ENCODE data around the gene RAP2A.

RAP2A gene

GRCh38 chr13:97471711-97472110 lies 37.7 kb downstream of the RAP2A start:
- H3K4me3 ChIP-seq (replicated peaks; ENCODE audit: insufficient read depth, low read length), result no peak overlapping the region
- no peak for TF ChIP-seq REST (IDR thresholded peaks at IDR 0.05; ENCODE audit: insufficient replicate concordance, low read depth)
- no peak for TF ChIP-seq CTCF (IDR thresholded peaks at IDR 0.05; ENCODE audit: insufficient read depth, low read length)
- no peak for TF ChIP-seq SPI1 (IDR thresholded peaks at IDR 0.05; ENCODE audit: borderline replicate concordance, low read depth)
- TF ChIP-seq GABPA (IDR thresholded peaks at IDR 0.05; ENCODE audit: low read depth), result no peak
- TF ChIP-seq POLR2AphosphoS5 (IDR thresholded peaks at IDR 0.05; ENCODE audit: low read depth), result no peak
- no peaks in the 10 kb centered on the region for H3K27me3 ChIP-seq (ENCODE audit: insufficient read depth, poor library complexity, severe bottlenecking)
- no peak overlapping the region for H3K27ac ChIP-seq (replicated peaks)
- no peak for DNase-seq (ENCODE audit: low read depth in 1 of 2, low spot score in 1 of 2)

DNA sequence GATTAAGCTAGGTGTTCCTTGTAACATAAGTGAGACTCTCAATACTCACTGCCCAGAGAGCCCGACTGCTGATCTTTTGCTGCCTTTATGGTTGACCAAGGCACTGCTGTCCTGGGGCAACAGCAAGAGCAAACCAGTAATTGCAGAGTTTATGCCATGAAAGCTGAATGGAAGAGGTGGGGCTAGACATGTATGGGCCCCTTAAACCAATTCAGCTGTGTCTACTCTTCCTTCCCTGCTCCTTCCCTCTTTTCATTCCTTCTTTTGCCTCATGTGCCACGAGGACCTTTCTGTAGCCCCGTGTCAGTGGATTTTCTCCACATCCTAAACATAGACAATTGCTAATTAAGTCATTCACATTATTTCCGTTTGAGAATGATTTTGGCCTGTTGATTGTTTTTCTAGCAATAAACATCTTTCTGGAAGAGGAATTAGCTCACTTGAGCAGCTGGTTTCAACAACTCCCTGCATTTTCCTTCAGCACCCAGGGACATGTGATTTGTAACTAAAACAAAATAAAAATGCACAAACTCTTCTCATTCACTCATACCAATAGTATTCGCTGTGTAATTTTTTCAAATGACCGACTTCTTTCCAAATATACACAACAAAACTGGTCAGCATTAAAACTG lies 40.5 kb downstream of the RAP2A start:
- no peak for DNase-seq (ENCODE audit: low read depth in 1 of 2, low spot score in 1 of 2)
- Histone ChIP-seq H3K27me3 (ENCODE audit: insufficient read depth, poor library complexity, severe bottlenecking) (no peaks in the 10 kb centered on the region), H3K4me3 (replicated peaks; ENCODE audit: insufficient read depth, low read length) (no peak overlapping the region), H3K27ac (replicated peaks) (no peak overlapping the region)
- TF ChIP-seq REST (IDR thresholded peaks at IDR 0.05; ENCODE audit: insufficient replicate concordance, low read depth), result no peak
- no peak for TF ChIP-seq SPI1 (IDR thresholded peaks at IDR 0.05; ENCODE audit: borderline replicate concordance, low read depth)
- TF ChIP-seq CTCF (IDR thresholded peaks at IDR 0.05; ENCODE audit: insufficient read depth, low read length), result no peak
- TF ChIP-seq GABPA (IDR thresholded peaks at IDR 0.05; ENCODE audit: low read depth), result no peak
- TF ChIP-seq POLR2AphosphoS5 (IDR thresholded peaks at IDR 0.05; ENCODE audit: low read depth), result no peak

- no peak overlapping the region for H3K4me3 ChIP-seq (replicated peaks; ENCODE audit: insufficient read depth, low read length)
- TF ChIP-seq POLR2AphosphoS5 (IDR thresholded peaks at IDR 0.05; ENCODE audit: low read depth) (no peak), SPI1 (IDR thresholded peaks at IDR 0.05; ENCODE audit: borderline replicate concordance, low read depth) (no peak), CTCF (IDR thresholded peaks at IDR 0.05; ENCODE audit: insufficient read depth, low read length) (no peak), REST (IDR thresholded peaks at IDR 0.05; ENCODE audit: insufficient replicate concordance, low read depth) (no peak), GABPA (IDR thresholded peaks at IDR 0.05; ENCODE audit: low read depth) (no peak)
- H3K27ac ChIP-seq (replicated peaks), result no peak overlapping the region
- H3K27me3 ChIP-seq (ENCODE audit: insufficient read depth, poor library complexity, severe bottlenecking), result no peaks in the 10 kb centered on the region
- DNase-seq (ENCODE audit: low read depth in 1 of 2, low spot score in 1 of 2), result no peak
Measured at GRCh38 chr13:97475011-97475410, 41.0 kb downstream of the RAP2A start.
